HL-60 (cell line): Measurements from ENCODE around the gene SYN1.

Source experiments
- CTCF ChIP-seq: IDR thresholded peaks from one replicate; pipeline ENCODE4 v1.5.1; 2011; ENCODE audit warnings: low read length, control low read depth, inconsistent platforms; ENCODE audit not compliant: insufficient read depth
- POLR2AphosphoS5 ChIP-seq: IDR thresholded peaks from 2 replicates; pipeline ENCODE4 v1.6.1; 2012; ENCODE audit warnings: low read depth

- TF ChIP-seq POLR2AphosphoS5 (no peak), CTCF (no peak)
Measured at GRCh38 chrX:47638816-47639215, 19.2 kb upstream of the SYN1 start.
